SU-DHL-6 (cell line): ENCODE measurements around the gene AQP6.

Experiments used
- H2AFZ ChIP-seq: fragments of 200-600 bp; sonication (generic); 2 replicates; pipeline ENCODE4 v1.6.1; 2014; ENCODE audit warnings: low read depth, mild to moderate bottlenecking, moderate library complexity, mixed read lengths, antibody characterized with exemption, low read length; ENCODE audit not compliant: severe bottlenecking
- H3F3A ChIP-seq: fragments of 200-600 bp; shearing (Covaris generic); 2 replicates; pipeline ENCODE4 v1.6.0; 2016; ENCODE audit warnings: antibody characterized with exemption, mild to moderate bottlenecking; ENCODE audit not compliant: insufficient read depth
- H3K27ac ChIP-seq: fragments of 200-600 bp; sonication (generic); 2 replicates; pipeline ENCODE4 v1.5.1; 2016; ENCODE audit warnings: low read depth, mild to moderate bottlenecking, low read length, moderate library complexity, mixed read lengths
- H3K27me3 ChIP-seq: fragments of 200-600 bp; sonication (generic), shearing (Covaris generic); 2 replicates; pipeline ENCODE4 v1.6.0; 2014; ENCODE audit warnings: mild to moderate bottlenecking, low read length
- H3K36me3 ChIP-seq: fragments of 200-600 bp; sonication (generic); 2 replicates; pipeline ENCODE4 v1.6.1; 2014; ENCODE audit warnings: mild to moderate bottlenecking, low read length, mixed read lengths
- H3K4me2 ChIP-seq: fragments of 300-600, 200-600 bp; shearing (Covaris generic), sonication (generic); 2 replicates; pipeline ENCODE4 v1.6.0; 2014; ENCODE audit warnings: low read length, low read depth, mild to moderate bottlenecking; ENCODE audit not compliant: poor library complexity, severe bottlenecking
- H3K4me3 ChIP-seq: fragments of 200-600 bp; sonication (generic); 2 replicates; pipeline ENCODE4 v1.5.1; 2014; ENCODE audit warnings: antibody characterized with exemption, low read length, mild to moderate bottlenecking, mixed read lengths; ENCODE audit not compliant: insufficient read depth, poor library complexity, severe bottlenecking
- H3K79me2 ChIP-seq: fragments of 200-600 bp; sonication (generic); 2 replicates; pipeline ENCODE4 v1.6.1; 2014; ENCODE audit warnings: mild to moderate bottlenecking, low read length, moderate library complexity; ENCODE audit not compliant: insufficient read depth
- H3K9ac ChIP-seq: fragments of 200-600 bp; sonication (generic); 2 replicates; pipeline ENCODE4 v1.7.0; 2014; ENCODE audit warnings: mild to moderate bottlenecking, low read length
- H3K9me2 ChIP-seq: fragments of 200-600 bp; sonication (generic); replicated peaks from 2 replicates; pipeline ENCODE4 v1.6.1; 2014; ENCODE audit warnings: low read length; ENCODE audit not compliant: insufficient read depth
- H3K9me3 ChIP-seq: fragments of 200-600 bp; sonication (generic); 2 replicates; pipeline ENCODE4 v1.6.1; 2014; ENCODE audit warnings: low read length, mixed read lengths; ENCODE audit not compliant: insufficient read depth
- H4K20me1 ChIP-seq: fragments of 200-600 bp; sonication (generic); 2 replicates; pipeline ENCODE4 v1.6.1; 2014; ENCODE audit warnings: low read depth, mild to moderate bottlenecking, antibody characterized with exemption, low read length, moderate library complexity, mixed read lengths
- CTCF ChIP-seq: fragments of 200-600 bp; sonication (generic); IDR thresholded peaks from one replicate; pipeline ENCODE4 v1.5.1; 2017; ENCODE audit warnings: antibody characterized with exemption, mild to moderate bottlenecking, low read length, moderate library complexity; ENCODE audit not compliant: insufficient read depth, poor library complexity, severe bottlenecking
- EZH2phosphoT487 ChIP-seq: fragments of 200-600 bp; sonication (generic), shearing (Covaris generic); conservative IDR thresholded peaks from 2 replicates; pipeline ENCODE4 v1.6.1; 2018; ENCODE audit warnings: mild to moderate bottlenecking, antibody characterized with exemption, low read length, moderate library complexity, mixed read lengths

The AQP6 gene

GRCh38 chr12:50014342-50014741, 41.6 kb downstream of the AQP6 start:
- Histone ChIP-seq H3K27me3 (no peaks in the 10 kb centered on the region), H2AFZ (no peak overlapping the region), H3K79me2 (peaks cover 68% of the 10 kb centered on the region), H3K9me3 (no peaks in the 10 kb centered on the region), H3K9ac (no peak overlapping the region), H3K9me2 (no peaks in the 10 kb centered on the region), H4K20me1 (peaks cover 12% of the 10 kb centered on the region; the same call in 1 of the 2 replicates), H3K4me2 (no peak overlapping the region), H3K27ac (no peak overlapping the region), H3K36me3 (peaks cover 31% of the 10 kb centered on the region; the same call in 1 of the 2 replicates), H3F3A (no peaks in the 10 kb centered on the region), H3K4me3 (no peak overlapping the region)
- TF ChIP-seq EZH2phosphoT487 (no peak), CTCF (no peak)

GRCh38 chr12:50016501-50017475, 44.0 kb downstream of the AQP6 start:
- H3K79me2 ChIP-seq = peaks cover 82% of the 10 kb centered on the region
- no peak overlapping the region for H3K9ac ChIP-seq
- H3K4me3 ChIP-seq = no peak overlapping the region
- no peak overlapping the region for H3K4me2 ChIP-seq
- no peak overlapping the region for H2AFZ ChIP-seq
- peaks cover 26% of the 10 kb centered on the region; the same call in 1 of the 2 replicates for H3K36me3 ChIP-seq
- H3K9me2 ChIP-seq = no peaks in the 10 kb centered on the region
- no peak overlapping the region for H3K27ac ChIP-seq
- H3K27me3 ChIP-seq = no peaks in the 10 kb centered on the region
- no peaks in the 10 kb centered on the region for H3K9me3 ChIP-seq
- peaks cover 25% of the 10 kb centered on the region for H4K20me1 ChIP-seq
- TF ChIP-seq EZH2phosphoT487 = no peak
- no peak for TF ChIP-seq CTCF
- no peaks in the 10 kb centered on the region for H3F3A ChIP-seq

GRCh38 chr12:50017641-50018040, 44.9 kb downstream of the AQP6 start:
- no peak overlapping the region for H3K4me3 ChIP-seq
- H3K9me3 ChIP-seq = no peaks in the 10 kb centered on the region
- H3K36me3 ChIP-seq = peaks cover 26% of the 10 kb centered on the region; the same call in 1 of the 2 replicates
- no peaks in the 10 kb centered on the region for H3F3A ChIP-seq
- peaks cover 91% of the 10 kb centered on the region for H3K79me2 ChIP-seq
- no peaks in the 10 kb centered on the region for H3K9me2 ChIP-seq
- TF ChIP-seq EZH2phosphoT487 = no peak
- TF ChIP-seq CTCF = no peak
- H3K27ac ChIP-seq = no peak overlapping the region
- peaks cover 25% of the 10 kb centered on the region for H4K20me1 ChIP-seq
- H3K27me3 ChIP-seq = no peaks in the 10 kb centered on the region
- no peak overlapping the region for H3K9ac ChIP-seq
- no peak overlapping the region for H2AFZ ChIP-seq
- no peak overlapping the region for H3K4me2 ChIP-seq
